Caco-2 (cell line): ENCODE measurements around the gene FRMD8. TPM values are rescaled to one million over a fixed set of nuclear protein-coding genes. Genes with fewer than 3 reads are reported as not detected.
"Not testable (repeated sequence)": the region's sequence is repeated elsewhere in the genome, so short reads cannot be mapped to it uniquely, and the experiment has no call there.

ENCODE experiments used
- BruUV-seq: library from RNA; stranded (reverse); fragments of 400-500 nt; replicated peaks from 2 replicates; lab custom pipeline; 2021; lab: Mats Ljungman, UMichigan
- CTCF ChIA-PET: fragments of 300-600 bp; sonication (Branson Sonifier 250); formaldehyde crosslinking; loops from one replicate; lab custom pipeline; 2022; ENCODE audit warnings: antibody characterized with exemption; lab: Charles Lee
- POLR2A ChIA-PET: fragments of 300-600 bp; sonication (Branson Sonifier 250); formaldehyde crosslinking; loops from one replicate; lab custom pipeline; 2022; ENCODE audit warnings: antibody characterized with exemption; lab: Charles Lee
- DNase-seq, 2 experiments: peaks; one replicate each; pipeline versions ENCODE4 v3.0.0 to v3.0.0-alpha.2; 2020 to 2022
- H3K27me3 ChIP-seq: replicated peaks from 2 replicates; pipeline ENCODE4 v1.6.0; 2011; ENCODE audit warnings: low read length; ENCODE audit not compliant: control insufficient read depth, insufficient read depth
- H3K36me3 ChIP-seq: 2 replicates; pipeline ENCODE4 v1.5.1; 2011; ENCODE audit warnings: low read length; ENCODE audit not compliant: control insufficient read depth, insufficient read depth
- H3K4me1 ChIP-seq: fragments of 250-450 bp; sonication (Bioruptor Pico); 2 replicates; pipeline ENCODE4 v1.5.1; 2020; ENCODE audit warnings: mild to moderate bottlenecking
- H3K4me3 ChIP-seq: 2 replicates; pipeline ENCODE4 v1.5.1; 2011; ENCODE audit warnings: low read depth, mild to moderate bottlenecking, control low read depth, low read length
- H3K9me3 ChIP-seq: fragments of 250-450 bp; sonication (Bioruptor Pico); 2 replicates; pipeline ENCODE4 v1.5.1; 2020; ENCODE audit warnings: mild to moderate bottlenecking, moderate library complexity
- H3K27ac Mint-ChIP-seq: one replicate; pipeline ENCODE4 v1.8.0; 2022; ENCODE audit warnings: mixed read lengths; ENCODE audit not compliant: unreplicated experiment
- H3K27me3 Mint-ChIP-seq: one replicate; pipeline ENCODE4 v1.8.0; 2022; ENCODE audit warnings: mixed read lengths; ENCODE audit not compliant: insufficient read depth, unreplicated experiment
- H3K36me3 Mint-ChIP-seq: one replicate; pipeline ENCODE4 v1.8.0; 2022; ENCODE audit warnings: mild to moderate bottlenecking, mixed read lengths; ENCODE audit not compliant: insufficient read depth, unreplicated experiment
- H3K4me1 Mint-ChIP-seq: one replicate; pipeline ENCODE4 v1.8.0; 2022; ENCODE audit warnings: low read depth, mixed read lengths; ENCODE audit not compliant: unreplicated experiment
- H3K4me3 Mint-ChIP-seq: one replicate; pipeline ENCODE4 v1.8.0; 2022; ENCODE audit warnings: mild to moderate bottlenecking, moderate library complexity, mixed read lengths; ENCODE audit not compliant: unreplicated experiment
- H3K9me3 Mint-ChIP-seq: one replicate; pipeline ENCODE4 v1.8.0; 2022; ENCODE audit warnings: mixed read lengths; ENCODE audit not compliant: unreplicated experiment
- CTCF ChIP-seq, 2 experiments: fragments of 200-600 bp in 1 of 2; IDR thresholded peaks; 1 replicate in 1 of 2; 2 replicates in 1 of 2; pipeline versions ENCODE4 v1.5.1 to v1.8.0; 2011 to 2022; ENCODE audit warnings: antibody characterized with exemption in 1 of 2, control low read depth in 1 of 2, inconsistent platforms in 1 of 2, low read depth in 1 of 2, low read length in 1 of 2, mild to moderate bottlenecking in 1 of 2, moderate library complexity in 1 of 2; ENCODE audit not compliant: insufficient read depth in 1 of 2, severe bottlenecking in 1 of 2, unreplicated experiment in 1 of 2
- intact Hi-C: fragments of 100-400 bp; cut with micrococcal nuclease; formaldehyde crosslinking; loops from one replicate; pipeline ENCODE4 v1.10.0; 2022; ENCODE audit not compliant: unreplicated experiment
- total RNA-seq: library from RNA; stranded (reverse); gene quantifications from 2 replicates; pipeline ENCODE4 v1.2.3, GENCODE V29; 2022

Gene FRMD8
- total RNA-seq, 1 experiment from 2014 or later: 38.2 TPM

GRCh38 chr11:65452259-65452658 is 65.8 kb downstream of the FRMD8 start:
- H3K36me3 ChIP-seq, H3K27me3 Mint-ChIP-seq, H3K9me3 Mint-ChIP-seq, H3K4me3 Mint-ChIP-seq, POLR2A ChIA-PET, H3K4me3 ChIP-seq, BruUV-seq, H3K27me3 ChIP-seq, intact Hi-C loops, H3K9me3 ChIP-seq, DNase-seq, CTCF ChIA-PET: not testable (repeated sequence)
- Mint-ChIP-seq H3K4me1 (peaks cover 34% of the 10 kb centered on the region), H3K27ac (peak overlapping the region; percentile 60), H3K36me3 (peaks cover 39% of the 10 kb centered on the region)
- H3K4me1 ChIP-seq: peaks cover 14% of the 10 kb centered on the region

GRCh38 chr11:65452806-65453490 is 66.5 kb downstream of the FRMD8 start:
- TF ChIP-seq CTCF (IDR thresholded peaks at IDR 0.05; ENCODE audit: insufficient read depth in 1 of 2, low read depth in 1 of 2, low read length in 1 of 2, severe bottlenecking in 1 of 2, unreplicated experiment in 1 of 2): no peak
- peaks cover 33% of the 10 kb centered on the region for H3K4me1 Mint-ChIP-seq
- Histone ChIP-seq H3K4me1 (peaks cover 12% of the 10 kb centered on the region), H3K36me3 (no peaks in the 10 kb centered on the region), H3K4me3 (no peak overlapping the region), H3K9me3 (0 out of 2 replicates have a peak, but pooled peaks cover 3% of the 10 kb centered on the region), H3K27me3 (no peaks in the 10 kb centered on the region)
- ChIA-PET CTCF (no interaction called here), POLR2A (no interaction called here)
- no peak overlapping the region for H3K4me3 Mint-ChIP-seq
- H3K9me3 Mint-ChIP-seq: no peaks in the 10 kb centered on the region
- H3K27me3 Mint-ChIP-seq: no peaks in the 10 kb centered on the region
- H3K36me3 Mint-ChIP-seq: peaks cover 37% of the 10 kb centered on the region
- intact Hi-C loops: no loop called here
- peak in 1 of 2 experiments; percentile 19 for DNase-seq
- no TSS peak for BruUV-seq
- H3K27ac Mint-ChIP-seq: peak overlapping the region; percentile 60

GRCh38 chr11:65454311-65454695 is 67.9 kb downstream of the FRMD8 start:
- TF ChIP-seq CTCF (IDR thresholded peaks at IDR 0.05; ENCODE audit: insufficient read depth in 1 of 2, low read depth in 1 of 2, low read length in 1 of 2, severe bottlenecking in 1 of 2, unreplicated experiment in 1 of 2): no peak
- 0 out of 2 replicates have a peak, but pooled peaks cover 3% of the 10 kb centered on the region for H3K9me3 ChIP-seq
- BruUV-seq: no TSS peak
- H3K27ac Mint-ChIP-seq: peak overlapping the region; percentile 73
- H3K9me3 Mint-ChIP-seq: no peaks in the 10 kb centered on the region
- H3K27me3 Mint-ChIP-seq: no peaks in the 10 kb centered on the region
- peak in 1 of 2 experiments; percentile 19 for DNase-seq
- peaks cover 26% of the 10 kb centered on the region for H3K36me3 Mint-ChIP-seq
- intact Hi-C loops: loop anchor here (2.0 kb wide), 1 partner anchor 14 kb away; no protein-coding TSS in a partner anchor
- H3K36me3 ChIP-seq: no peaks in the 10 kb centered on the region
- H3K4me3 ChIP-seq: peak overlapping the region; percentile 41
- CTCF ChIA-PET: interaction anchor here (1.6 kb wide), 1 partner anchor 35 kb away, joined by 7 read pairs; no protein-coding TSS in a partner anchor
- no peaks in the 10 kb centered on the region for H3K27me3 ChIP-seq
- H3K4me1 Mint-ChIP-seq: peaks cover 25% of the 10 kb centered on the region
- peaks cover 3% of the 10 kb centered on the region; the same call in 1 of the 2 replicates for H3K4me1 ChIP-seq
- POLR2A ChIA-PET: no interaction called here
- peak overlapping the region; percentile 87 for H3K4me3 Mint-ChIP-seq
